IPS DF 19.7 (cell line): ENCODE results near the gene RABGGTA.

Experiments used
- DNase-seq: peaks from one replicate; pipeline ENCODE4 v3.0.0-alpha.2; 2013; ENCODE audit warnings: low read depth, low spot score

Gene RABGGTA

DNA sequence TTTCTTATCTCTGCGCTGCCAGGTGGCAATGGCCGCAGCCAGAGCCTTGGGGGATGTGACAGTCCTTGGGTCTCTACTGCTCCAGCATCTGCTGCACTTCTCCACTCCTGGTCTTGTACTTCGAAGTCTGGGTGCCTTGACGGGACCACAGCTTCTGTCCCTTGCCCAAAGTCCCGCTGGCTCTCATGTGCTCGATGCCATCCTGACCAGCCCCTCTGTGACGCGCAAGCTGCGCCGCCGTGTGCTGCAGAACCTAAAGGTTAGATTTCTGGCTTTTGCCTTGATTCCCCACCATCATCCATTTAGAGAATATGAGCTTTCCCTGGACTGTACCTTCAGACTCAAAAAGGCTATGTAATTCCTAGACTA lies 32.6 kb upstream of the RABGGTA start:
- no peak for DNase-seq

GRCh38 chr14:24300326-24300980 lies 29.1 kb upstream of the RABGGTA start:
- DNase-seq = no peak

GRCh38 chr14:24299255-24300191 lies 28.1 kb upstream of the RABGGTA start, which contains the start of the genes DHRS1 and NOP9:
Gene DHRS1, minus strand, starts transcription at chr14:24299780. Its CDS starts 674 bp downstream, at chr14:24299106.
Gene NOP9, plus strand, starts transcription at chr14:24299850. Its CDS starts 105 bp downstream, at chr14:24299955.
- DNase-seq = no peak

- DNase-seq = no peak
These were observed 27.5 kb upstream of the RABGGTA start for GRCh38 chr14:24298892-24299254.

- no peak for DNase-seq
These were observed 26.0 kb upstream of the RABGGTA start for GRCh38 chr14:24297190-24297964.

DNA sequence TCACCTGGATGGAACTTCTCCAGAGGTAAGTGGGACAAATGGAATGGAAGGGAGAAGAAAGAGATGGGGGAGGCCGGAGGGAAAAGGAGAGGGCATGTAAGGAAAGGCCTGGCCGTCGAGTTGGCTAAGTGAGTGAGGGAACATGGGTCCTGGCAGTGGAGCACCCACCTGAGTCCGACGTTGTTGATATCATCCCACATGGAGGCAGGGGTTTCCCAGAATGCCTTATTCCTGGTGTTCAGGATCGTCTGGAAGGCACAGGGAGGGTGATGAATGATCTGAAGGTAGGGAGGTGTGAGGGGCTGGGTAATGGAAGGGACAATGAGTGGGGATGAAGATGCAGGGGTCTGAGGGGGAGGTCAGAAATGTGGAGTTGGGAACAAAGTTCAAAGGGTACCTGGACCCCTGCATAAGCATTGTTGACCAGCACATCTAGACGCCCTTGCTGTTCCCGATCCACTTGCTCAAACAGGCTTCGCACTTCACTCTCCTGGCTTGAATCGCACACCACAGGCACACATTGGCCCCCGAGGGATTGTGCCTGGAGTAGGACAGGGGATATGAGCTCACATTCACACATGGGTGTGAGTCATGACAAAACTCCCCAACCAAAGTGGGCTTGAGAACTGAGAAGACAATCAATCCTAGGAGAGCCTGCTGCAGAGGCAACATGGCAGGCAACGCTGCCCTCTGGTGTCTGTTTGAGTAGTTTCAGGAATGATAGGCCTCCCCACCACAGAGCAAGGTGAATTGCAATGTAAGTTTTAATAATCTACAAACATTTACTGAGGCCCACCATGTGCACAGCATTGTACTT lies 25.2 kb upstream of the RABGGTA start:
- no peak for DNase-seq

DNA sequence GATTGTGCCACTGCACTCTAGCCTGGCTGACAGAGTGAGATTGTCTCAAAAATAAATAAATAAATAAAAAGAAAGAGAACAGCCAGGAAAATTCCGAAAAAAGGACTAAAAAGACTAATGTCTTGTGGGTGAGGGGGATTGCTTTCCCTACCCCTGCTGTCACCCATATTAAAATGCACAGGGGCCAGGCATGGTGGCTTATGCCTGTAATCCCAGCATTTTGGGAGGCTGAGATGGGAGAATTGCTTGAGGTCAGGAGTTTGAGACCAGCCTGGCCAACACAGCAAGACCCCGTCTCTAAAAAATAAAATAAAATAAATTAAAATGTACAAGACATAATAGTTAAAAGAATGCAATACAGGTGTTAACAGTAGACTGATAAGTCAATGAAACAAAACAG lies 22.1 kb upstream of the RABGGTA start:
- no peak for DNase-seq

- DNase-seq = no peak
These were observed 20.9 kb upstream of the RABGGTA start for GRCh38 chr14:24292118-24292807.

- no peak for DNase-seq
These were observed 20.2 kb upstream of the RABGGTA start for GRCh38 chr14:24291446-24292117.

DNA sequence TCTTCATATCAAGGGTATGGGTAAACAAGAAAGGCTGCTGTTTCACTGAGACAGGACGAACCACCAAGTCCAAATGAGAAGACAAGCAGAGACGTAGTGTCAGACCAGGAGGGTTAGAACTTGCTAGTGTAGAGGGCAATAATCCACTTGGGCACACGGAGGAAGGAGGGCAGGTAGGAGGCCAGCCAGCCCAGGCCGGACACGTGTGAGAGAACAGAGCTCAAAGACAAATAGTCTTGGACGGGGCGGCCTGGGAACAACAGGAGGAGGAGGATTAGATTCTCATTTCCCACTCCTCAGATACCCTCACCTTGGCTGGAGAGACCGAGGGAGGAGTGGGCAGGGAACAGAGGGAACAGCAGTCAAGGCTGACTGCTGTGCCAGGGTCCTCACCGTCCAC lies 19.3 kb upstream of the RABGGTA start:
- DNase-seq = no peak

DNA sequence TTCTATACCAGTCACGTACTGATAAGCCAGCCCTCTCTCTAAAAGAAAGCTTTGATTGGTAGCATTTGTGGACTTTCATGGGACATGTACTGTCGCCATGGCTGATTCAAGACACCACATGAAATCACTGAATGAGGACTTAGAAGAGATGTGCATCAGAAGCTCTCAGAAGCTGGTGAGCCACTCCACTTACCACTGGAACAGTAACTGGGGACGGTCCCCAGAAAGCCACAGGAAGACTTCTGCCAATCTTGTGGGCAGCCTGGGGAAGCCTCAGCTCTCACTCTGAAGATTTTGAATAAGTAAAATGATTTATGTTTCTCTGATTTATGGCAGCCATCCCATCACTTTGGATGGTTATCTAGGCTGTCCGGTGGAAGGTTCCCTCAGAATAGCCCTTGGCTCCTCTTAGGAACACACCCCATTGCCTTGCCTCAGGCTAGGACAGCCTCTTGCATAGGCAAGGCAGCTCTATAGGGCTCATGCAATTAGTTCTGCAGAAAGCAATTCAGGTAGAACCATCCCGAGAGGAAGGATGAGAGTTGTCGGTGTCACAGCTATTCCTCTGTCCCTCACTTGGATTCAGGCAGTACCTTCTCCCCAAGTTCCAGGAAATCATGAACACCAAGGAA lies 18.4 kb upstream of the RABGGTA start:
- DNase-seq = no peak

DNA sequence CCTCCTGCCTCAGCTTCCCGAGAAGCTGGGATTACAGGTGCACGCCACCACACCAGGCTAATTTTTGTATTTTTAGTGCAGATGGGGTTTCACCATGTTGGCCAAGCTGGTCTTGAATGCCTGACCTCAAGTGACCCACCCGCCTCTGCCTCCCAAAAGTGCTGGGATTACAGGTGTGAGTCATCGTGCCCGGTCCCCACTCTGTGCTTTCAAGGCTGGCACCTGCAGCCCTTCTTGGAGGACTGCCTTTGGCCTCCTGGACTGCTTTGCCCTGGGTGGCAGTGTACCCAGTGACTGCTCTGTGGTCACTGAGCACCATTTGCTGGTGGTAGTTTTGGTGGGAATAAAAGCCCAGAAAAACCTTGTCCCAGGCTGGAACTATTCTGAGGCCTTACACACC lies 15.6 kb upstream of the RABGGTA start:
- no peak for DNase-seq

GRCh38 chr14:24285351-24285750 lies 14.0 kb upstream of the RABGGTA start:
- no peak for DNase-seq

GRCh38 chr14:24284501-24285035 lies 13.2 kb upstream of the RABGGTA start:
- no peak for DNase-seq

GRCh38 chr14:24283796-24284460 lies 12.5 kb upstream of the RABGGTA start:
- no peak for DNase-seq

DNA sequence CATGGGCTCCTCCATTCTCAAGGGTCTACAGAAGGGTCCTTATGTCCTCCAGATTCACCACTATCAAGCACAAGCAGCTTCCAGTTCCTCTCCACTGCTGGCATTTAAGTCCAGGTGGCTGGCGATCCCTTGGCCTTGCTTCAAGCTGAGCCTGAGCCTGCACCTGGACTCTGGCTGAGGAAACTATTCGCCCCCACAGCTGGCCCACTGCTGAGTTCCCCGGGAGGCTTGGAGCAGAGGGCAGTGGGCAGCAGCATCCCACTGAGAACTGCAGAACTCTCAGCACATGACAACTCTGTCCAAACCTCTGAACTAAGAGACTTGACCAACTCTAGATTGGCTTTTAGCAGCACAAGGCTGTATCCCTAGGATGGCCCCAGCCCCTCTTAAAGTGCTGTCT lies 11.3 kb upstream of the RABGGTA start:
- no peak for DNase-seq

DNA sequence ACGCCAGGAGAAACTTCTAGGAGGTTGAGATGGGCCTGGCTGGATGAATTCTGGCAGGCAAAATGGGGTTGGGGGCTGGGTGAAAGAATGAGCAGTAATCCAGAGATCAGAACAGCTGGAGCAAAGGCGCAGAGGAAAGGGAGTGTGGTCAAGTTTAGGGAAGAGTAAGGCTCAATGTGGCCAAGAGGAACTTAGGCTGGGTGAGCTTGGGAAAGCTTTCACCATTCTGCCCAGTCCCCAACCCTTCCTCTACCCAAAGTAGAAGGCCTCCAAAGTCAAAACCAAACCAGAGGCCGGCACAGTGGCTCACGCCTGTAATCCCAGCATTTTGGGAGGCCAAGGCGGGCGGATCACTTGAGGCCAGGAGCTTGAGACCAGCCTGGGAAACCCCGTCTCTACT lies 10.2 kb upstream of the RABGGTA start:
- no peak for DNase-seq

DNA sequence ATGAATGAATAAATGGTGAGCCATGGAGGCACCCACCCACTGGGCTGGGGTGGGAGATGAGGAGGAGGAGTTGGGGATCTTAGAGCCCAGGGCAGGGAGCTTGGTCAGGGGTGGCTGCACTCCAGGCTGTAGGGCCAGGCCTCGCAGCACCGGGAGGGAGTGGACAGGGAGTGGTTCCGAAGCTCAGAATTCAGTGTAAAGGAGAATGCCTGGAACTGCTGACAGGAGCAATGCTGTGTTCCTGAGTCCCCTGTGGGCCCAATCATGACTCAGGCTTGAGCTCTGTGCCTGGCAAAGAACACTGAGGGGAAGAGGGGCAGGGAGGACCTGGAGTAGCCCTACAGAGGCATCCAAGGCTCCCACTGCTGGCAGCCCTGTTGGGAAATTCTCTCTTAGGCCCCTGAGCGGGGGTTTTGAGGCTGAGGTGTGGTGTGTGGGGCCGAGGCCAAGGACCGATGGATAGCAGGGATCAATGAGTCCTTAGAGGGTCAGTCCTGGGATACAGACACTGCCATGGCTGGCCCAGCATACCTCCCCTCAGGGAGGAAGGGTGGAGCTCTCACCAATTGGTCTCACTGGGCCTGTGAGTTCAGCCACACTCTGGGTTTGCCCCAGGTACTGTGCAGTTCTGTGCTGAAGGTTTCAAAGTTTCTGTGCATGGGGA lies 9.5 kb upstream of the RABGGTA start:
- DNase-seq = no peak
